HAP-1 (cell line): ENCODE measurements around the gene STX5.
"Not testable (repeated sequence)": the region's sequence is repeated elsewhere in the genome, so short reads cannot be mapped to it uniquely, and the experiment has no call there.

Source experiments
- DNase-seq, 2 experiments: peaks; one replicate each; pipeline ENCODE4 v3.0.0-alpha.2; 2016 to 2020; ENCODE audit warnings: low spot score in 2 of 2
- H3K27me3 ChIP-seq: fragments of 250-450 bp; sonication (Bioruptor Pico); 2 replicates; pipeline ENCODE4 v1.5.1; 2020; ENCODE audit warnings: low read depth, mild to moderate bottlenecking, moderate library complexity
- H3K36me3 ChIP-seq: fragments of 250-450 bp; sonication (Bioruptor Pico); replicated peaks from 2 replicates; pipeline ENCODE4 v1.5.1; 2020; ENCODE audit warnings: mild to moderate bottlenecking
- H3K4me1 ChIP-seq: fragments of 250-450 bp; sonication (Bioruptor Pico); 2 replicates; pipeline ENCODE4 v1.5.1; 2020; ENCODE audit warnings: mild to moderate bottlenecking
- H3K4me3 ChIP-seq: fragments of 250-450 bp; sonication (Bioruptor Pico); 2 replicates; pipeline ENCODE4 v1.5.1; 2020; ENCODE audit warnings: mild to moderate bottlenecking, moderate library complexity
- H3K9me3 ChIP-seq: fragments of 250-450 bp; sonication (Bioruptor Pico); 2 replicates; pipeline ENCODE4 v1.5.1; 2020; ENCODE audit warnings: mild to moderate bottlenecking, moderate library complexity
- in situ Hi-C: fragments of 300-500 bp; cut with MboI; formaldehyde crosslinking; loops from 3 replicates; pipeline ENCODE4 v1.14.3; 2020; ENCODE audit warnings: low sequenced_read_pairs, inconsistent platforms, mixed read lengths

STX5 gene

GRCh38 chr11:62860835-62861563 lies 29.1 kb upstream of the STX5 start:
- Histone ChIP-seq H3K4me1 (peaks cover 38% of the 10 kb centered on the region), H3K9me3 (no peaks in the 10 kb centered on the region), H3K36me3 (peaks cover 55% of the 10 kb centered on the region), H3K4me3 (no peak overlapping the region; the same call in 1 of the 2 replicates), H3K27me3 (no peaks in the 10 kb centered on the region)
- DNase-seq = no peak
- in situ Hi-C loops = no loop called here

- peak overlapping the region; percentile 96 for H3K4me3 ChIP-seq
- in situ Hi-C loops = not testable (repeated sequence)
- peaks cover 38% of the 10 kb centered on the region for H3K4me1 ChIP-seq
Measured at GRCh38 chr11:62859281-62859703, 27.4 kb upstream of the STX5 start.

GRCh38 chr11:62858201-62858600 lies 26.4 kb upstream of the STX5 start:
- in situ Hi-C loops = no loop called here

More at GRCh38 chr11:62859281-62859703, 27.4 kb upstream of the STX5 start:
- DNase-seq, H3K27me3 ChIP-seq, H3K9me3 ChIP-seq: not testable (repeated sequence)
- H3K36me3 ChIP-seq = peaks cover 59% of the 10 kb centered on the region

GRCh38 chr11:62857541-62857982 lies 25.7 kb upstream of the STX5 start:
- Histone ChIP-seq H3K36me3 (peaks cover 60% of the 10 kb centered on the region), H3K4me1 (peaks cover 41% of the 10 kb centered on the region), H3K4me3 (peak overlapping the region; percentile 96), H3K9me3 (no peaks in the 10 kb centered on the region), H3K27me3 (no peaks in the 10 kb centered on the region)
- DNase-seq = no peak
- in situ Hi-C loops = no loop called here

More at GRCh38 chr11:62858201-62858600, 26.4 kb upstream of the STX5 start:
- Histone ChIP-seq H3K9me3 (no peaks in the 10 kb centered on the region), H3K27me3 (no peaks in the 10 kb centered on the region), H3K4me3 (peak overlapping the region; percentile 96), H3K4me1 (peaks cover 40% of the 10 kb centered on the region), H3K36me3 (peaks cover 59% of the 10 kb centered on the region)
- DNase-seq = no peak

GRCh38 chr11:62856333-62856895 lies 24.6 kb upstream of the STX5 start:
- Histone ChIP-seq H3K4me1 (peaks cover 34% of the 10 kb centered on the region), H3K27me3 (no peaks in the 10 kb centered on the region), H3K9me3 (no peaks in the 10 kb centered on the region), H3K36me3 (peaks cover 67% of the 10 kb centered on the region), H3K4me3 (peak overlapping the region; percentile 96)
- no peak for DNase-seq
- in situ Hi-C loops = no loop called here

- Histone ChIP-seq H3K36me3 (peaks cover 61% of the 10 kb centered on the region), H3K4me1 (peaks cover 27% of the 10 kb centered on the region), H3K9me3 (no peaks in the 10 kb centered on the region), H3K27me3 (no peaks in the 10 kb centered on the region), H3K4me3 (peak overlapping the region; percentile 96)
- in situ Hi-C loops = no loop called here
- DNase-seq = peak; percentile 97 to 98
Measured at GRCh38 chr11:62855571-62856332, 23.9 kb upstream of the STX5 start.

GRCh38 chr11:62854825-62855570 lies 23.1 kb upstream of the STX5 start:
- H3K9me3 ChIP-seq = no peaks in the 10 kb centered on the region
- in situ Hi-C loops = no loop called here
- peaks cover 20% of the 10 kb centered on the region for H3K4me1 ChIP-seq
- peaks cover 53% of the 10 kb centered on the region for H3K36me3 ChIP-seq
- H3K4me3 ChIP-seq = peak overlapping the region; percentile 96
- H3K27me3 ChIP-seq = no peaks in the 10 kb centered on the region
- DNase-seq = no peak

GRCh38 chr11:62854013-62854824 lies 22.4 kb upstream of the STX5 start:
- peak overlapping the region; percentile 96 for H3K4me3 ChIP-seq
- in situ Hi-C loops = no loop called here
- H3K9me3 ChIP-seq = no peaks in the 10 kb centered on the region
- no peak for DNase-seq
- peaks cover 45% of the 10 kb centered on the region for H3K36me3 ChIP-seq
- peaks cover 12% of the 10 kb centered on the region for H3K4me1 ChIP-seq
- no peaks in the 10 kb centered on the region for H3K27me3 ChIP-seq

GRCh38 chr11:62853279-62853965 lies 21.6 kb upstream of the STX5 start:
- no peaks in the 10 kb centered on the region for H3K9me3 ChIP-seq
- in situ Hi-C loops = no loop called here
- DNase-seq = no peak
- peak overlapping the region; percentile 96 for H3K4me3 ChIP-seq
- no peaks in the 10 kb centered on the region for H3K27me3 ChIP-seq
- H3K36me3 ChIP-seq = peaks cover 44% of the 10 kb centered on the region
- H3K4me1 ChIP-seq = peaks cover 11% of the 10 kb centered on the region

- no peak for DNase-seq
- Histone ChIP-seq H3K4me1 (peaks cover 9% of the 10 kb centered on the region), H3K4me3 (peak overlapping the region; percentile 96), H3K27me3 (no peaks in the 10 kb centered on the region), H3K36me3 (peaks cover 44% of the 10 kb centered on the region), H3K9me3 (no peaks in the 10 kb centered on the region)
- in situ Hi-C loops = no loop called here
Measured at GRCh38 chr11:62852523-62853188, 20.8 kb upstream of the STX5 start.

- H3K9me3 ChIP-seq = no peaks in the 10 kb centered on the region
- in situ Hi-C loops = no loop called here
- H3K4me3 ChIP-seq = no peak overlapping the region; the same call in 1 of the 2 replicates
- H3K27me3 ChIP-seq = no peaks in the 10 kb centered on the region
- H3K4me1 ChIP-seq = peaks cover 9% of the 10 kb centered on the region
- DNase-seq = no peak
- peaks cover 41% of the 10 kb centered on the region for H3K36me3 ChIP-seq
Measured at GRCh38 chr11:62851807-62852522, 20.1 kb upstream of the STX5 start.
